ENCODE data around the gene DNAJB1.

GRCh38 chr19:14494910-14495671 lies 23.1 kb downstream of the DNAJB1 start:
- TF ChIP-seq EZH2 (IDR thresholded peaks at IDR 0.05; ENCODE audit: insufficient read depth, poor library complexity, severe bottlenecking) (no peak), EZH2phosphoT487 (IDR thresholded peaks at IDR 0.05; ENCODE audit: insufficient read depth, low read depth) (no peak)

Measured in GM23248 (cell line).